Lower lobe of right lung (tissue), 2 donors: ENCODE measurements around the gene CARNS1. TPM values are rescaled to one million over a fixed set of nuclear protein-coding genes. Genes with fewer than 3 reads are reported as not detected.

Source experiments
- ATAC-seq, 2 donors: fragments of 200-7000 bp; cut with Tn5 transposase; one replicate each; pipeline ENCODE4 v1.9.1; 2020 to 2022; ENCODE audit warnings: mild to moderate bottlenecking in 2 of 2, moderate library complexity in 2 of 2
- DNase-seq: peaks from one replicate; pipeline ENCODE4 v3.0.0-alpha.2; 2020
- H3K27ac ChIP-seq: fragments of 200-600 bp; one replicate; pipeline ENCODE4 v1.8.0; 2022
- H3K27me3 ChIP-seq: fragments of 200-600 bp; one replicate; pipeline ENCODE4 v1.8.0; 2022; ENCODE audit warnings: low read depth
- H3K36me3 ChIP-seq: fragments of 200-600 bp; one replicate; pipeline ENCODE4 v1.8.0; 2022; ENCODE audit warnings: mild to moderate bottlenecking
- H3K4me1 ChIP-seq: fragments of 200-600 bp; one replicate; pipeline ENCODE4 v1.8.0; 2022
- H3K4me3 ChIP-seq: fragments of 200-600 bp; one replicate; pipeline ENCODE4 v1.8.0; 2022; ENCODE audit warnings: mild to moderate bottlenecking
- H3K9me3 ChIP-seq: fragments of 200-600 bp; one replicate; pipeline ENCODE4 v1.8.0; 2022
- CTCF ChIP-seq: fragments of 200-600 bp; IDR thresholded peaks from one replicate; pipeline ENCODE4 v1.8.0; 2022; ENCODE audit warnings: antibody characterized with exemption, mild to moderate bottlenecking
- intact Hi-C: fragments of 100-400 bp; cut with DNase I; formaldehyde crosslinking; loops from one replicate; pipeline ENCODE4 v1.11.0; 2022
- total RNA-seq: library from RNA; stranded (reverse); fragmentation: NEBNext Ultra II Directional; extraction: Animal tissue kit (Norgen Biotek cat#: 25700); gene quantifications from one replicate; pipeline ENCODE4 v1.2.1, GENCODE V29; 2021
- donor health status: DM: no; HTN: yes; CAD: no; lungs with severe emphysema.

Gene CARNS1
- total RNA-seq, 1 donor from 2014 or later: 0.71 TPM

GRCh38 chr11:67374571-67375281 lies 40.8 kb upstream of the CARNS1 start:
- DNase-seq (no peak), ATAC-seq (no peak)
- H3K27me3 ChIP-seq: no peaks in the 10 kb centered on the region
- H3K4me1 ChIP-seq: peaks cover 40% of the 10 kb centered on the region
- H3K9me3 ChIP-seq: no peaks in the 10 kb centered on the region
- H3K36me3 ChIP-seq: no peaks in the 10 kb centered on the region
- TF ChIP-seq CTCF: no peak
- H3K27ac ChIP-seq: peak overlapping the region; percentile 91
- peak overlapping the region; percentile 71 for H3K4me3 ChIP-seq
- intact Hi-C loops: no loop called here

DNA sequence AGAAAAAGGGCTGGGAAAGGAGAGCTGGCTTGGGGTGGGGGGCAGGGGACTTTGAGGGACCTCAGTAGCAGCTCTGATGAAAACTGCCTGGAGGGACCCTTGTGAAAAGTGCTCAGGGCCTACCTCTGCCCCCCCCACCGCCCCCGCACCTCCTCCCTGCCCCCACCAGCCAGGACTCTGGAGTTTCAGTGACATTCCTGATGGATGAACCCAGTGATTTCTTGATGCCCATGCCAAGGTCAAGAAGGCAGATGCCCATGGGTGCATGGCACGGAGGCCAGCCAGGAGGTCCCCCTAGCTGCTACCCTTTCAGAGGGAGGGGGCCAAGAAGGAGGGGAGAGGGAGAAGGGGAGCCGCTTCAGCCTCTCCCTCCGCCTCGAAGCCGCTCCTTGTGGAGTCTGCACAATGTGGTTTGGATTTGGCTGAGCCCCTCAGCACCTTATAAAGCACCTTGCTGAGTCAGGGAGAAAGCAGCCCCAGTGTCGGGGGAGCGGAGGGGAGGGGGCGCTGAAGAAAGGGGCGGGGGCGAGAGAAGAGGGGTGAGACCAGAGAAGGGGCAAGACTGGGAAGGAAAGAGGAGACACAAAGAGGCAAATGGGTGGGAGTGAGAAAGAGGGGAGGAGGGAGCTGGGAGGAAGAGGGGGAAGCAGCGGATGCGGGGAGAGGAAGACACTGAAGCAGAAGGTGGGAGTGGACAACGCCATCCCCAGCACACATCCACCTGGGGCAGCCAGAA lies 40.0 kb upstream of the CARNS1 start:
- Histone ChIP-seq H3K27me3 (no peaks in the 10 kb centered on the region), H3K36me3 (no peaks in the 10 kb centered on the region), H3K4me3 (no peak overlapping the region), H3K27ac (no peak overlapping the region), H3K4me1 (peaks cover 32% of the 10 kb centered on the region), H3K9me3 (no peaks in the 10 kb centered on the region)
- DNase-seq (no peak), ATAC-seq (no peak)
- intact Hi-C loops: no loop called here
- TF ChIP-seq CTCF: no peak

DNA sequence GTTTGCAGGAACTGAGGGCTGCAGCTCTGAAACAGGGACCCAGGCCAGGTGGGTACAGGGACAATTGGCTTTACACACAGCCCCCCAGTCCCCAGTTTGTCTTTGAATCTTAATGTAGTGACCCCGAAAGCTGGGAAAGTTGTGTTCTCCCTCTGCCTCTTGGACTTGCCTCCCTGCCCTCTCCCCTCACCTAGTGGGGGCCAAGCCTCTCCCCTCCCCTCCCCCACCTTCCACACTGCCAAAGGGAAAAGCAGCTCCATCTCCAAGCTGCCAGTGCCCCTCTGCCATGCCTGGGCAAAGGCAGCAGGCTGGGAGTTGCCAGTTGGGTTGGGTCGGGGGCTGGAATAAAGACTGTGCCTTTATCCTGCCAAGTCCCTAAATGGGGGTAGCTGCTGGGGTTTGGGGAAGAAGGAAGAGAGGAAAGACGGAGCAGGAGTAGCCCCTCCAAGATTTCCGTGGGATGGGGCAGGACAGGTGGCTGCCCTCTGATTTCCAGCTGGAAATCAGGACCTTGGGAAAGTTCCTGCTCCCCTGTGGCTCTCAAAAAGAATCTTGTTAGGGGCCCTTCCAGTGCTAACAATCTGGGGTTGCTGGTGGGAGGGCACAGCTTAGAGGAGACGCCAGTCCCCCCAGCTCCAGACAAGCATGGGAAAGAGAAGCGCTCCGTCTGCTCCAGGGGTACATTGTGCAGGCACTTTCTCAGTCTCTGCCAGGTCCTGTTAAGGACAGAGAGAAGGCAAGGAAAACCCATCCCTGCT lies 39.2 kb upstream of the CARNS1 start:
- Histone ChIP-seq H3K27ac (no peak overlapping the region), H3K36me3 (no peaks in the 10 kb centered on the region), H3K9me3 (no peaks in the 10 kb centered on the region), H3K27me3 (no peaks in the 10 kb centered on the region), H3K4me1 (peaks cover 31% of the 10 kb centered on the region), H3K4me3 (no peak overlapping the region)
- no peak for TF ChIP-seq CTCF
- ATAC-seq (no peak), DNase-seq (no peak)
- intact Hi-C loops: no loop called here

GRCh38 chr11:67376873-67377808 lies 38.3 kb upstream of the CARNS1 start:
- no peaks in the 10 kb centered on the region for H3K9me3 ChIP-seq
- no peaks in the 10 kb centered on the region for H3K27me3 ChIP-seq
- intact Hi-C loops: no loop called here
- H3K4me3 ChIP-seq: no peak overlapping the region
- no peaks in the 10 kb centered on the region for H3K36me3 ChIP-seq
- H3K27ac ChIP-seq: no peak overlapping the region
- no peak for DNase-seq
- ATAC-seq: no peak
- peaks cover 30% of the 10 kb centered on the region for H3K4me1 ChIP-seq
- TF ChIP-seq CTCF: no peak

- no peak for DNase-seq
- peaks cover 34% of the 10 kb centered on the region for H3K4me1 ChIP-seq
- no peak overlapping the region for H3K27ac ChIP-seq
- intact Hi-C loops: no loop called here
- no peak for ATAC-seq
- H3K36me3 ChIP-seq: no peaks in the 10 kb centered on the region
- H3K4me3 ChIP-seq: no peak overlapping the region
- TF ChIP-seq CTCF: no peak
- H3K27me3 ChIP-seq: no peaks in the 10 kb centered on the region
- H3K9me3 ChIP-seq: no peaks in the 10 kb centered on the region
Measured at GRCh38 chr11:67378544-67378943, 36.9 kb upstream of the CARNS1 start.
